GM23338 (cell line): ENCODE data around the gene CTBP2. TPM values are rescaled to one million over a fixed set of nuclear protein-coding genes. Genes with fewer than 3 reads are reported as not detected.
A peak's percentile ranks its signal among the peaks of the same experiment; 100 is the strongest.

Experiments
- ATAC-seq: fragments of 200-7000 bp; cut with Tn5 transposase; 3 replicates; pipeline ENCODE4 v1.9.1; 2020
- DNase-seq: peaks from one replicate; pipeline ENCODE4 v3.0.0-alpha.2; 2015; ENCODE audit warnings: low spot score
- H2AFZ ChIP-seq: fragments of 200-600 bp; sonication (generic); 2 replicates; pipeline ENCODE4 v1.8.0; 2016; ENCODE audit warnings: antibody characterized with exemption, mild to moderate bottlenecking, moderate library complexity
- H3F3A ChIP-seq: fragments of 200-600 bp; sonication (generic); replicated peaks from 2 replicates; pipeline ENCODE4 v1.8.0; 2017; ENCODE audit warnings: antibody characterized with exemption, mixed run types, low read depth
- H3K27ac ChIP-seq: fragments of 200-600 bp; sonication (generic); 2 replicates; pipeline ENCODE4 v1.6.1; 2016; ENCODE audit warnings: low read depth
- H3K27me3 ChIP-seq: fragments of 200-600 bp; sonication (generic); 2 replicates; pipeline ENCODE4 v1.8.0; 2016; ENCODE audit warnings: mild to moderate bottlenecking, mixed run types, moderate library complexity; ENCODE audit not compliant: insufficient read depth
- H3K36me3 ChIP-seq: fragments of 200-600 bp; sonication (generic); 2 replicates; pipeline ENCODE4 v1.8.0; 2016; ENCODE audit warnings: mild to moderate bottlenecking; ENCODE audit not compliant: insufficient read depth
- H3K4me1 ChIP-seq: fragments of 200-600 bp; sonication (generic); 2 replicates; pipeline ENCODE4 v1.8.0; 2016; ENCODE audit warnings: mild to moderate bottlenecking, moderate library complexity; ENCODE audit not compliant: insufficient read depth
- H3K4me2 ChIP-seq: fragments of 200-600 bp; sonication (generic); 2 replicates; pipeline ENCODE4 v1.7.1; 2017; ENCODE audit warnings: mixed run types
- H3K4me3 ChIP-seq: fragments of 200-600 bp; sonication (generic); 2 replicates; pipeline ENCODE4 v1.6.1; 2016; ENCODE audit warnings: mixed run types
- H3K79me2 ChIP-seq: fragments of 200-600 bp; sonication (generic); replicated peaks from 2 replicates; pipeline ENCODE4 v1.8.0; 2017; ENCODE audit warnings: mild to moderate bottlenecking; ENCODE audit not compliant: insufficient read depth
- H3K9me2 ChIP-seq: fragments of 200-600 bp; sonication (generic); 2 replicates; pipeline ENCODE4 v1.8.0; 2017; ENCODE audit not compliant: insufficient read depth
- H4K20me1 ChIP-seq: fragments of 200-600 bp; sonication (generic); replicated peaks from 2 replicates; pipeline ENCODE4 v1.8.0; 2017; ENCODE audit warnings: mild to moderate bottlenecking; ENCODE audit not compliant: insufficient read depth
- H3K27ac Mint-ChIP-seq: 2 replicates; pipeline ENCODE4 v1.8.0; 2020; ENCODE audit warnings: inconsistent platforms, mild to moderate bottlenecking, moderate library complexity, mixed read lengths
- H3K27me3 Mint-ChIP-seq: 3 replicates; pipeline ENCODE4 v1.8.0; 2022; ENCODE audit warnings: low read depth, mild to moderate bottlenecking, moderate library complexity, mixed read lengths, inconsistent platforms; ENCODE audit not compliant: insufficient read depth, poor library complexity
- H3K36me3 Mint-ChIP-seq: 3 replicates; pipeline ENCODE4 v1.8.0; 2021; ENCODE audit warnings: low read depth, mild to moderate bottlenecking, inconsistent platforms, moderate library complexity, mixed read lengths
- H3K4me1 Mint-ChIP-seq: 3 replicates; pipeline ENCODE4 v1.8.0; 2020; ENCODE audit warnings: mild to moderate bottlenecking, inconsistent platforms, mixed read lengths
- H3K4me3 Mint-ChIP-seq: 3 replicates; pipeline ENCODE4 v1.8.0; 2021; ENCODE audit warnings: moderate library complexity, mild to moderate bottlenecking, inconsistent platforms, mixed read lengths
- H3K9me3 Mint-ChIP-seq: 3 replicates; pipeline ENCODE4 v1.8.0; 2020; ENCODE audit warnings: moderate library complexity, mild to moderate bottlenecking, inconsistent platforms, mixed read lengths
- CREB1 ChIP-seq: fragments of 250-450 bp; sonication (Bioruptor Pico); IDR thresholded peaks from 2 replicates; pipeline ENCODE4 v1.5.0; 2020; ENCODE audit warnings: low read depth, mild to moderate bottlenecking, moderate library complexity
- CTCF ChIP-seq, 2 experiments: fragments of 200-600 bp in 1 of 2; sonication (generic) in 1 of 2; conservative IDR thresholded peaks; 2 replicates each; pipeline versions ENCODE4 v1.5.1 to v1.6.1; 2016 to 2017; ENCODE audit warnings: antibody characterized with exemption in 2 of 2, low read depth in 2 of 2, mild to moderate bottlenecking in 2 of 2, moderate library complexity in 1 of 2
- ETS1 ChIP-seq: IDR thresholded peaks from 2 replicates; pipeline ENCODE4 v1.6.1; 2016; ENCODE audit warnings: antibody characterized with exemption
- EZH2 ChIP-seq: fragments of 200-600 bp; sonication (generic); IDR thresholded peaks from one replicate; pipeline ENCODE4 v1.8.0; 2017; ENCODE audit warnings: antibody characterized with exemption, mild to moderate bottlenecking, low read depth; ENCODE audit not compliant: unreplicated experiment
- EZH2phosphoT487 ChIP-seq: fragments of 200-600 bp; sonication (generic); IDR thresholded peaks from one replicate; pipeline ENCODE4 v1.8.1; 2018; ENCODE audit warnings: antibody characterized with exemption; ENCODE audit not compliant: unreplicated experiment
- JUNB ChIP-seq: IDR thresholded peaks from one replicate; pipeline ENCODE4 v1.6.1; 2016; ENCODE audit warnings: antibody characterized with exemption; ENCODE audit not compliant: unreplicated experiment
- NANOG ChIP-seq: IDR thresholded peaks from 2 replicates; pipeline ENCODE4 v1.6.1; 2016; ENCODE audit warnings: antibody characterized with exemption, borderline replicate concordance
- POLR2AphosphoS5 ChIP-seq: IDR thresholded peaks from 2 replicates; pipeline ENCODE4 v1.6.1; 2016; ENCODE audit warnings: antibody characterized with exemption, low read depth
- REST ChIP-seq: IDR thresholded peaks from one replicate; pipeline ENCODE4 v1.6.1; 2018; ENCODE audit warnings: antibody characterized with exemption; ENCODE audit not compliant: unreplicated experiment
- STAT1 ChIP-seq: IDR thresholded peaks from one replicate; pipeline ENCODE4 v1.6.1; 2016; ENCODE audit warnings: antibody characterized with exemption; ENCODE audit not compliant: unreplicated experiment
- ZNF114 ChIP-seq: fragments of 250-450 bp; sonication (Bioruptor Pico); IDR thresholded peaks from 2 replicates; pipeline ENCODE4 v1.5.0; 2020; ENCODE audit warnings: mild to moderate bottlenecking, moderate library complexity
- ZNF331 ChIP-seq: fragments of 250-450 bp; sonication (Bioruptor Pico); IDR thresholded peaks from 2 replicates; pipeline ENCODE4 v1.5.0; 2020; ENCODE audit warnings: low read depth, mild to moderate bottlenecking, moderate library complexity
- ZNF462 ChIP-seq: fragments of 250-450 bp; sonication (Bioruptor Pico); IDR thresholded peaks from 2 replicates; pipeline ENCODE4 v1.5.0; 2020; ENCODE audit warnings: mild to moderate bottlenecking, moderate library complexity
- polyA plus RNA-seq: library from polyadenylated mRNA; unstranded; fragments of >200 nt; fragmentation: Nextera tagmentation; extraction: Ambion mirVana; gene quantifications from 2 replicates; pipeline ENCODE4 v1.2.1, GENCODE V29; 2016
- total RNA-seq: library from RNA; depleted of rRNA; stranded (reverse); fragments of >200 nt; shearing (Covaris generic); gene quantifications from 2 replicates; pipeline ENCODE4 v1.2.3, GENCODE V29; 2014

Gene CTBP2
- total and polyA plus RNA-seq, 2 experiments from 2014 or later, result 133 to 265 TPM

- peaks cover 89% of the 10 kb centered on the region for H3K36me3 Mint-ChIP-seq
- Histone ChIP-seq H3K4me3 (no peak overlapping the region), H3K27ac (0 out of 2 replicates have a peak overlapping the region, but pooled peaks have one; percentile 39), H3F3A (no peaks in the 10 kb centered on the region; the same call in none of the 2 replicates), H3K9me2 (no peaks in the 10 kb centered on the region), H3K4me2 (peak overlapping the region; percentile 26; the same call in 1 of the 2 replicates), H3K79me2 (peaks cover 100% of the 10 kb centered on the region), H3K27me3 (no peaks in the 10 kb centered on the region), H2AFZ (no peak overlapping the region), H4K20me1 (peaks cover 95% of the 10 kb centered on the region), H3K36me3 (peaks cover 17% of the 10 kb centered on the region), H3K4me1 (peaks cover 31% of the 10 kb centered on the region; the same call in 1 of the 2 replicates)
- no peaks in the 10 kb centered on the region for H3K9me3 Mint-ChIP-seq
- no peak for ATAC-seq
- no peak overlapping the region; the same call in 2 of the 3 replicates for H3K4me3 Mint-ChIP-seq
- no peak for DNase-seq
- peak overlapping the region; percentile 85 for H3K27ac Mint-ChIP-seq
- peaks cover 33% of the 10 kb centered on the region for H3K27me3 Mint-ChIP-seq
- no peak for TF ChIP-seq ZNF331 (CRISPR knock-in tag)
- TF ChIP-seq POLR2AphosphoS5, result no peak
- no peak for TF ChIP-seq CTCF (conservative IDR thresholded peaks at IDR 0.05; ENCODE audit: low read depth in 2 of 2)
- no peak for TF ChIP-seq NANOG
- TF ChIP-seq STAT1, result no peak
- TF ChIP-seq REST, result no peak
- TF ChIP-seq ZNF114, result no peak
- TF ChIP-seq CREB1, result no peak
- no peak for TF ChIP-seq EZH2
- TF ChIP-seq ZNF462 (CRISPR knock-in tag), result no peak
- TF ChIP-seq JUNB, result no peak
- no peak for TF ChIP-seq EZH2phosphoT487
- TF ChIP-seq ETS1, result no peak
- H3K4me1 Mint-ChIP-seq, result peaks cover 86% of the 10 kb centered on the region
Measured at GRCh38 chr10:125084614-125085257, 75.6 kb downstream of the CTBP2 start.
